ENCODE results near the gene SLC41A3. TPM values are rescaled to one million over a fixed set of nuclear protein-coding genes. Genes with fewer than 3 reads are reported as not detected.
"Not testable (repeated sequence)": the region's sequence is repeated elsewhere in the genome, so short reads cannot be mapped to it uniquely, and the experiment has no call there.

The SLC41A3 gene
- total RNA-seq, 1 donor from 2014 or later: 56.0 TPM

- DNase-seq (ENCODE audit: low read depth in 2 of 2): no peak
Observed at GRCh38 chr3:126082362-126083137, 1.4 kb downstream of the SLC41A3 start.

GRCh38 chr3:126081618-126082361 lies 2.1 kb downstream of the SLC41A3 start:
- peak in 1 of 2 donors; percentile 30 for DNase-seq (ENCODE audit: low read depth in 2 of 2)

- DNase-seq (ENCODE audit: low read depth in 2 of 2): no peak
Observed at GRCh38 chr3:126080970-126081369, 3.0 kb downstream of the SLC41A3 start.

- no peak for DNase-seq (ENCODE audit: low read depth in 2 of 2)
Observed at GRCh38 chr3:126078866-126079265, 5.1 kb downstream of the SLC41A3 start.

GRCh38 chr3:126077754-126078153 lies 6.2 kb downstream of the SLC41A3 start:
- no peak for DNase-seq (ENCODE audit: low read depth in 2 of 2)

- DNase-seq (ENCODE audit: low read depth in 2 of 2): no peak
Observed at GRCh38 chr3:126076140-126076539, 7.8 kb downstream of the SLC41A3 start.

- no peak for DNase-seq (ENCODE audit: low read depth in 2 of 2)
Observed at GRCh38 chr3:126070146-126070545, 13.8 kb downstream of the SLC41A3 start.

- DNase-seq (ENCODE audit: low read depth in 2 of 2): no peak
Observed at GRCh38 chr3:126067959-126068358, 16.0 kb downstream of the SLC41A3 start.

- DNase-seq (ENCODE audit: low read depth in 2 of 2): not testable (repeated sequence)
Observed at GRCh38 chr3:126066676-126067075, 17.2 kb downstream of the SLC41A3 start.

GRCh38 chr3:126065876-126066275 lies 18.0 kb downstream of the SLC41A3 start:
- no peak for DNase-seq (ENCODE audit: low read depth in 2 of 2)

GRCh38 chr3:126064627-126065258 lies 19.2 kb downstream of the SLC41A3 start:
- no peak for DNase-seq (ENCODE audit: low read depth in 2 of 2)

- no peak for DNase-seq (ENCODE audit: low read depth in 2 of 2)
Observed at GRCh38 chr3:126063358-126063965, 20.5 kb downstream of the SLC41A3 start.

GRCh38 chr3:126061301-126062032 lies 22.5 kb downstream of the SLC41A3 start:
- DNase-seq (ENCODE audit: low read depth in 2 of 2): no peak

GRCh38 chr3:126060613-126061145 lies 23.2 kb downstream of the SLC41A3 start:
- DNase-seq (ENCODE audit: low read depth in 2 of 2): no peak

GRCh38 chr3:126058666-126059065 lies 25.3 kb downstream of the SLC41A3 start:
- DNase-seq (ENCODE audit: low read depth in 2 of 2): no peak

- DNase-seq (ENCODE audit: low read depth in 2 of 2): no peak
Observed at GRCh38 chr3:126057936-126058335, 26.0 kb downstream of the SLC41A3 start.

- DNase-seq (ENCODE audit: low read depth in 2 of 2): no peak
Observed at GRCh38 chr3:126057501-126057819, 26.5 kb downstream of the SLC41A3 start.

GRCh38 chr3:126056681-126057500 lies 27.0 kb downstream of the SLC41A3 start:
- DNase-seq (ENCODE audit: low read depth in 2 of 2): peak; percentile 40 to 62

GRCh38 chr3:126056088-126056487 lies 27.8 kb downstream of the SLC41A3 start:
- no peak for DNase-seq (ENCODE audit: low read depth in 2 of 2)

- DNase-seq (ENCODE audit: low read depth in 2 of 2): no peak
Observed at GRCh38 chr3:126054870-126055269, 29.1 kb downstream of the SLC41A3 start.
